ENCODE data around the gene C2CD4B.

Gene C2CD4B

GRCh38 chr15:62163397-62164013, 1.6 kb downstream of the C2CD4B start:
- TF ChIP-seq, protein P1, sequence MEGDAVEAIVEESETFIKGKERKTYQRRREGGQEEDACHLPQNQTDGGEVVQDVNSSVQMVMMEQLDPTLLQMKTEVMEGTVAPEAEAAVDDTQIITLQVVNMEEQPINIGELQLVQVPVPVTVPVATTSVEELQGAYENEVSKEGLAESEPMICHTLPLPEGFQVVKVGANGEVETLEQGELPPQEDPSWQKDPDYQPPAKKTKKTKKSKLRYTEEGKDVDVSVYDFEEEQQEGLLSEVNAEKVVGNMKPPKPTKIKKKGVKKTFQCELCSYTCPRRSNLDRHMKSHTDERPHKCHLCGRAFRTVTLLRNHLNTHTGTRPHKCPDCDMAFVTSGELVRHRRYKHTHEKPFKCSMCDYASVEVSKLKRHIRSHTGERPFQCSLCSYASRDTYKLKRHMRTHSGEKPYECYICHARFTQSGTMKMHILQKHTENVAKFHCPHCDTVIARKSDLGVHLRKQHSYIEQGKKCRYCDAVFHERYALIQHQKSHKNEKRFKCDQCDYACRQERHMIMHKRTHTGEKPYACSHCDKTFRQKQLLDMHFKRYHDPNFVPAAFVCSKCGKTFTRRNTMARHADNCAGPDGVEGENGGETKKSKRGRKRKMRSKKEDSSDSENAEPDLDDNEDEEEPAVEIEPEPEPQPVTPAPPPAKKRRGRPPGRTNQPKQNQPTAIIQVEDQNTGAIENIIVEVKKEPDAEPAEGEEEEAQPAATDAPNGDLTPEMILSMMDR (IDR thresholded peaks at IDR 0.05; ENCODE audit: control insufficient read depth, insufficient read depth, low read depth, low read length, missing control alignments), result no peak
- DNase-seq (ENCODE audit: low read depth), result no peak
- no peak overlapping the region for H3K4me3 ChIP-seq (ENCODE audit: control insufficient read depth, low read depth, low read length)

DNA sequence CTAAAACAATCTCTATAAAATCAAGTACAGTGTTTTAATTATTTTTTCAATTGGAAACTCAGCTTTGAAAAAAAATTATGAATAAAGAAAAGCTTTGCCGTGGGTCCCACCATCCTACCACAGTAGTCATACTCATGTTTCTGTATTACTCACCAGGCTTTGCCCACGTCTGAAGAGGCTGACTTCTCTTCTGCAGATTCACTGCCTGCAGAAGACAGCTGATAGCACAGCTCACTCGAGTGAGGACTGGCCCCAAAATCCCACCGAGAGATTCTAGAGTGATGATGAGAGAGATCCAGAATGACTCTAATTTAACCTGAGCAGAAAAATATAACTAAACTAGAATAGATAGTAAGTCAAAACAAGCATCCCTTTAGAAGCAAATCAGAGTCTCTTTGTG, 11.9 kb downstream of the C2CD4B start:
- no peak overlapping the region for H3K4me3 ChIP-seq (ENCODE audit: control insufficient read depth, low read depth, low read length)
- TF ChIP-seq, protein P1 (IDR thresholded peaks at IDR 0.05; ENCODE audit: control insufficient read depth, insufficient read depth, low read depth, low read length, missing control alignments), result no peak
- DNase-seq (ENCODE audit: low read depth), result no peak

DNA sequence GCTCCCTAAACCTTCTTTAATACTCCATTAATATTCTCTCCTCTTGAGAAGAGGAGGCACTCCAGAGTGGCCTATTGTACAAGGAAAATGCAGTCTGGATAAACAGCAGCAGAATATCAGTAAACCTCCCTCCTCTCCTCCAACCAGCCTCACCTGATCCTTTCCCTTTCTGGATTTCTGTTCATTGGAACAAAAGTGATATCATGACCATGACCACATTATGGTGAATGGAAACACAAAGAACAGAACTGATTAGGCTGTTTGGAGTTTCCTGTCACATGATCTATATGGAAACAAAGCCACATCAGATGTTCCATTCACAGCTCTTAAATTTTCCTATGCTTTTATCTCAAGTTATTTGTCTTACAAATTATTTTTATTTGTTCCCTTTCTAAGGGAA, 14.6 kb downstream of the C2CD4B start:
- no peak overlapping the region for H3K4me3 ChIP-seq (ENCODE audit: control insufficient read depth, low read depth, low read length)
- DNase-seq (ENCODE audit: low read depth), result no peak
- TF ChIP-seq, protein P1 (IDR thresholded peaks at IDR 0.05; ENCODE audit: control insufficient read depth, insufficient read depth, low read depth, low read length, missing control alignments), result no peak

DNA sequence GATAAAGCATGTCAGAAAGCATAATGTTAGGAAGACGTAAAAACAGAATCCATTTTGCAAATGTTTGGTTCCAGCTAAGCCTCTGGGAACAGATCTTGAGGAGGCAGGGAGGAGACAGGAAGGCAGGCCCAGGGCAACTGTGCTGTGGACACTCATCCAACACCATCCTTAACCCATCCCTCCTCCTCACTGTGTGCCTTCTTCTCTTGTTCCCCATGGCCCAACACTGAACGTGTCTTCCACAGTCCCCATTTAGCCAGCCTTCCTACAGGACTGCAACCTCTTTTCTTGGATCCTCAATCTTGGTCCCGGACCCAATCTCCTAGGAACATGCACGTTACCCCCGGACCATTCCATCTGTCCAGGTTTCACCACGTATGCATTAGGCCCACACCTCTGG, 15.4 kb downstream of the C2CD4B start:
- TF ChIP-seq, protein P1 (IDR thresholded peaks at IDR 0.05; ENCODE audit: control insufficient read depth, insufficient read depth, low read depth, low read length, missing control alignments), result no peak
- no peak overlapping the region for H3K4me3 ChIP-seq (ENCODE audit: control insufficient read depth, low read depth, low read length)
- DNase-seq (ENCODE audit: low read depth), result no peak

GRCh38 chr15:62147551-62147950, 17.5 kb downstream of the C2CD4B start:
- TF ChIP-seq, protein P1 (IDR thresholded peaks at IDR 0.05; ENCODE audit: control insufficient read depth, insufficient read depth, low read depth, low read length, missing control alignments), result no peak
- H3K4me3 ChIP-seq (ENCODE audit: control insufficient read depth, low read depth, low read length), result no peak overlapping the region
- no peak for DNase-seq (ENCODE audit: low read depth)

DNA sequence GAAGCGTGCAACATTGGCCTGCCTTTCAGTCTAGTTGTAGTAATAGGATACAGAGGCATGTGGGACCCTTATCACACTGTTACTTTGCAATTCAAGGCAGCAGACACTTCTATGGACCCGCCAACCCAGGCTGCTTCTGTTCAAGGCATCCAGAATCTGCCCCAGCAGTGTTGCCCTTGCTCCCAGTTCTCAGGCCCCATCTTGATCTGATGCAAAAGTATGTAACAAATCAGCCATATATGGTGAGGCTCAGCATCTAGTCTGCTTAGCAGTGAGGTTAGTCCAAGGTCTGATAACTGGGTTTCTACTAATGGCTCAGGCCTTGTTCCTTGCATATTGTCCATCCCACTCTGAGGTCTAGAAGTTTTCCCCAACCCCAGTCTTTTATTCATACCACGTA, 17.9 kb downstream of the C2CD4B start:
- no peak for DNase-seq (ENCODE audit: low read depth)

More for the DNA sequence above, 17.9 kb downstream of the C2CD4B start:
- no peak overlapping the region for H3K4me3 ChIP-seq (ENCODE audit: control insufficient read depth, low read depth, low read length)
- TF ChIP-seq, protein P1 (IDR thresholded peaks at IDR 0.05; ENCODE audit: control insufficient read depth, insufficient read depth, low read depth, low read length, missing control alignments), result no peak
